ENCODE measurements around the gene CST7.
"Not testable (repeated sequence)": the region's sequence is repeated elsewhere in the genome, so short reads cannot be mapped to it uniquely, and the experiment has no call there.

CST7 gene

GRCh38 chr20:24994470-24995368 lies 45.6 kb downstream of the CST7 start:
- H3K4me3 ChIP-seq = no peak overlapping the region
- H3K27ac ChIP-seq = peak overlapping the region in 1 of 21 experiments; percentile 92

- Histone ChIP-seq H3K4me3 (no peak overlapping the region), H3K27ac (no peak overlapping the region)
Observed at GRCh38 chr20:24995741-24996448, 46.8 kb downstream of the CST7 start.

- H3K4me3 ChIP-seq = no peak overlapping the region
- H3K27ac ChIP-seq = no peak overlapping the region
Observed at GRCh38 chr20:24996449-24997377, 47.6 kb downstream of the CST7 start.

- Histone ChIP-seq H3K4me3 (no peak overlapping the region), H3K27ac (peak overlapping the region in 1 of 21 experiments; percentile 43)
Observed at GRCh38 chr20:24998121-24998520, 49.1 kb downstream of the CST7 start.

GRCh38 chr20:24998631-24999445 lies 49.8 kb downstream of the CST7 start:
- Histone ChIP-seq H3K4me3 (no peak overlapping the region), H3K27ac (peak overlapping the region in 1 of 21 experiments; percentile 50)

GRCh38 chr20:24999568-24999967 lies 50.5 kb downstream of the CST7 start:
- H3K27ac ChIP-seq = peak overlapping the region in 3 of 21 experiments; percentile 3 to 74 (median 50)
- H3K4me3 ChIP-seq = no peak overlapping the region

GRCh38 chr20:25000268-25000801 lies 51.3 kb downstream of the CST7 start:
- H3K27ac ChIP-seq = peak overlapping the region in 8 of 21 experiments; percentile 3 to 74 (median 38)
- no peak overlapping the region for H3K4me3 ChIP-seq

- H3K4me3 ChIP-seq, H3K27ac ChIP-seq: not testable (repeated sequence)
Observed at GRCh38 chr20:25001323-25001722, 52.3 kb downstream of the CST7 start.

- no peak overlapping the region for H3K27ac ChIP-seq
- H3K4me3 ChIP-seq = no peak overlapping the region
Observed at GRCh38 chr20:25003002-25003401, 53.9 kb downstream of the CST7 start.

GRCh38 chr20:25005220-25005619 lies 56.2 kb downstream of the CST7 start:
- Histone ChIP-seq H3K27ac (peak overlapping the region in 1 of 21 experiments; percentile 35), H3K4me3 (no peak overlapping the region)

- peak overlapping the region in 1 of 21 experiments; percentile 35 for H3K27ac ChIP-seq
- no peak overlapping the region for H3K4me3 ChIP-seq
Observed at GRCh38 chr20:25005661-25006060, 56.6 kb downstream of the CST7 start.

GRCh38 chr20:25006431-25007167 lies 57.5 kb downstream of the CST7 start:
- Histone ChIP-seq H3K4me3 (no peak overlapping the region), H3K27ac (no peak overlapping the region)

- no peak overlapping the region for H3K4me3 ChIP-seq
- H3K27ac ChIP-seq = no peak overlapping the region
Observed at GRCh38 chr20:25007491-25008305, 58.6 kb downstream of the CST7 start.

- H3K4me3 ChIP-seq = no peak overlapping the region
- no peak overlapping the region for H3K27ac ChIP-seq
Observed at GRCh38 chr20:25008388-25009217, 59.5 kb downstream of the CST7 start.

Data from skin epidermis (tissue), 12 donors.